NCI-H82 treated with DMSO at 0.1 percent for 48 hours (cell line): ENCODE data around the gene ELMO3.

Experiments used
- DNase-seq: peaks from one replicate; lab custom pipeline; 2025; ENCODE audit not compliant: unreplicated experiment; lab: John Stamatoyannopoulos, UW

Gene ELMO3

GRCh38 chr16:67163164-67163998 is 35.5 kb upstream of the ELMO3 start:
- DNase-seq, result no peak

- DNase-seq, result no peak
Measured at GRCh38 chr16:67163999-67164558, 34.9 kb upstream of the ELMO3 start.

- no peak for DNase-seq
Measured at GRCh38 chr16:67164599-67165061, 34.3 kb upstream of the ELMO3 start, which contains the start of gene HSF4. HSF4 (plus strand) TSS chr16:67164745; CDS start chr16:67164812, 67 bp downstream.

- DNase-seq, result no peak
Measured at GRCh38 chr16:67165121-67166078, 33.5 kb upstream of the ELMO3 start.

- DNase-seq, result no peak
Measured at GRCh38 chr16:67166110-67166547, 32.8 kb upstream of the ELMO3 start.

GRCh38 chr16:67166598-67167168 is 32.2 kb upstream of the ELMO3 start:
- DNase-seq, result no peak

GRCh38 chr16:67167588-67167987 is 31.3 kb upstream of the ELMO3 start:
- no peak for DNase-seq

GRCh38 chr16:67169011-67169451 is 29.9 kb upstream of the ELMO3 start:
- DNase-seq, result no peak

GRCh38 chr16:67169642-67170167 is 29.2 kb upstream of the ELMO3 start:
- DNase-seq, result peak; percentile 31

- DNase-seq, result peak; percentile 78
Measured at GRCh38 chr16:67170168-67170948, 28.6 kb upstream of the ELMO3 start, which contains the start of gene NOL3. NOL3 (plus strand) TSS chr16:67170538.

- no peak for DNase-seq
Measured at GRCh38 chr16:67170949-67171649, 27.8 kb upstream of the ELMO3 start.

GRCh38 chr16:67173323-67173722 is 25.6 kb upstream of the ELMO3 start:
- no peak for DNase-seq

GRCh38 chr16:67173808-67174705 is 24.9 kb upstream of the ELMO3 start:
- no peak for DNase-seq

GRCh38 chr16:67174706-67175231 is 24.2 kb upstream of the ELMO3 start:
- DNase-seq, result no peak

GRCh38 chr16:67176662-67177061 is 22.3 kb upstream of the ELMO3 start:
- DNase-seq, result no peak

- no peak for DNase-seq
Measured at GRCh38 chr16:67177743-67178699, 20.9 kb upstream of the ELMO3 start.
